Ramos (cell line): Measurements from ENCODE around the gene NFATC4.

Experiments used
- in situ Hi-C: fragments of 300-500 bp; cut with MboI; formaldehyde crosslinking; loops from one replicate; pipeline ENCODE4 v1.14.3; 2022; ENCODE audit warnings: low sequenced_read_pairs; ENCODE audit not compliant: unreplicated experiment

Gene NFATC4

DNA sequence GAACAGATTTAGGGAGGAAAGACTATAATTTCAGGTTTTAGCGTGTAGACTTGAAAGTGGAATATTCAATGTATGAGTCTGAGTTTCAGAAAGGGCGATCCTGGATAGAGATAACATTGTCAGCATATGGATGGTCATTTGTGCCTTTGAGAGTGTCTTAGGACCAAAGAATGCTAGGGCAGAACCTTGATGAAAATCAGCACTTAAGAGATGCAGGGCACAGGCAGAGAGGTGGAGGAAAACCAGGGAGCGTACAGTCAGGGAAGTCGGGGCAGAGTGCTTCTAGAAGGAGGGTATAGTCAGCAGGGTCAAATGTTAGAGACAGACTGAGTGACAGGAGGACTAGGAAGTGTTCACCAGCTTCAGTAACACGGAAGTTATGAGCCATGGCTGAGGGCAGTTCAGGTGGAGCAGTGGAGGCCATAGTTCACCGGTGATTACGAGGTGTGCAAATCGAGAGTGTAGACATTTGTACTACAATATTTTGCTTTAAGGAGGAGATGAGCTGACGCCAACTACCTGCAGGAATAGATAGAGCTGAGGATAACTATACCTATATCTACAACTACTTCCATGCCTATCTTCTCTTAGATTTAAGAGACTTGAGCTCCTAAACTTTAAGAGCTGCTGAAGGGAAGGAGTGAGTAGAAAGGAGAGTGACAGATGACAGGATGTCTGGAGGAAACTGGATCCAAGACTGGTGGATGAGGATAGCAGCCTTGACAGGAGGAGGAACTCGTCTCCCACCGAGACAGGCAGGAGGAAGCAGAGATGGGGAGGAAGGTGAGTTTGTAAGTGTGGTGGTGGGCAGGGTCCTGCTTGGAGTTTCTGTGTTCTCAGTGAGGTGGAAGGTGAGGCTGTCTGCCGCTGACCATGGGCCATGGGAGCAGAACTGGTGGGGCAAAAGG, 55.0 kb downstream of the NFATC4 start:
- in situ Hi-C loops, result no loop called here

- in situ Hi-C loops, result loop anchor here (25.0 kb wide), 1 partner anchor 438 kb away; the partner anchor contains the start of gene DHRS4L2
Measured at GRCh38 chr14:24425704-24426103, 57.7 kb downstream of the NFATC4 start.

GRCh38 chr14:24426150-24426911, 58.3 kb downstream of the NFATC4 start:
- in situ Hi-C loops, result loop anchor here (25.0 kb wide), 1 partner anchor 439 kb away; the partner anchor contains the start of gene DHRS4L2

DNA sequence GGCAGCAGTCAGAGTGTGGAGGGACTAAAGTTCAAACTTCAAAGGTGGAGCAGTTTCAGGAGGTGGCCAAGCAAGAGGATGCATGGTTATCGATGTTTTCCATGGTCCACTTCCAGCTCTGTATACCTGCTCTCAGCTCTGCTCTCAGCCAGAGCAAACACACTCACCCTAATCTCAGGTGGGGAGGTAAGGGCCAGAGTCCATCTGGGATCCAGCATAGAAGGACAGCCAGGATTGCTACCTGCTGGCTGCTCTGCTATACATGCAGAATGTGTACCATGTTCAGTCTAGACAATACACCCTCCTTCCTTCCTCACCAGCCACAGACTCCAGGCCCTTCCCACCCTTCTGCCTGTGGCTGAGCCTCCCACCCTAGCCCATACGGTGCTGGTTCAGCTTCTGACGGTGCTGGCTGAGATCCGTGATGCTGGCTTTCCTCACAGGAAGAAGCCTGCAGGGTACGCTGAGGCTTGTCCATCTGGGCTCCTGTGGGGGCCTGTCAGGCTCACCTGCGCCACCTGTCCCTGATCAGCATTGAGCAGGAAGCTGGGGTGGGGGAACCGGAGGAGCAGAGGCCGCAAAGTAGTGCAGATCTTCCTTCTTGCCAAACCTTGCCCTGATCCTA, 59.0 kb downstream of the NFATC4 start:
- in situ Hi-C loops, result loop anchor here (25.0 kb wide), 1 partner anchor 440 kb away; the partner anchor contains the start of gene DHRS4L2

- in situ Hi-C loops, result loop anchor here (25.0 kb wide), 1 partner anchor 441 kb away; the partner anchor contains the start of gene DHRS4L2
Measured at GRCh38 chr14:24427537-24428508, 59.8 kb downstream of the NFATC4 start.

- in situ Hi-C loops, result loop anchor here (25.0 kb wide), 1 partner anchor 442 kb away; the partner anchor contains the start of gene DHRS4L2
Measured at GRCh38 chr14:24428628-24429394, 60.8 kb downstream of the NFATC4 start.
